Left kidney (tissue), 2 donors: ENCODE results near the gene ACVR1. TPM values are rescaled to one million over a fixed set of nuclear protein-coding genes. Genes with fewer than 3 reads are reported as not detected.
A peak's percentile ranks its signal among the peaks of the same experiment; 100 is the strongest.
"Not testable (repeated sequence)": the region's sequence is repeated elsewhere in the genome, so short reads cannot be mapped to it uniquely, and the experiment has no call there.

Source experiments
- DNase-seq: peaks from one replicate; pipeline ENCODE4 v3.0.0-alpha.2; 2013
- polyA plus RNA-seq: library from polyadenylated mRNA; unstranded; fragments of 120-200 nt; gene quantifications from one replicate; pipeline ENCODE4 v1.2.1, GENCODE V29; 2013; ENCODE audit not compliant: insufficient read length

Gene ACVR1
- polyA plus RNA-seq, 1 donor = 27.6 TPM

DNA sequence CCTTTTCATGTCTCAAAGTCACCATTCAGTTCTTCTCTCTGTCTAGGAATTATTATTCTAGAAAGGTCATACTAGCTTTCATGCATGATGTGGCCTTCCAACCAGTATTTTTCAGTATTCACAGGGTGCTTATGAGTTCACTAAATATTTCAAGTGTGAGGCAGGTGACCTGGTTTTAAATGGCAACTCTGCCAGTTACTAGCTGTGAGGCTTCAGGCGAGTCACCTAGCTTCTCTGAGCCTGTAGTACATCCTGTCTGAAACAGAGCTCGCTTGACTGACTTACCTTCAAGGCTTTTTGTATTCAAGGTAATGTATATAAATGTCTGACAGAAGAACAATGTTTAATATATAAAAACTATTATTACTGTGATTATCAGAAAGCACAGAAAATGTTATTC lies 19.4 kb upstream of the ACVR1 start:
- no peak for DNase-seq

DNA sequence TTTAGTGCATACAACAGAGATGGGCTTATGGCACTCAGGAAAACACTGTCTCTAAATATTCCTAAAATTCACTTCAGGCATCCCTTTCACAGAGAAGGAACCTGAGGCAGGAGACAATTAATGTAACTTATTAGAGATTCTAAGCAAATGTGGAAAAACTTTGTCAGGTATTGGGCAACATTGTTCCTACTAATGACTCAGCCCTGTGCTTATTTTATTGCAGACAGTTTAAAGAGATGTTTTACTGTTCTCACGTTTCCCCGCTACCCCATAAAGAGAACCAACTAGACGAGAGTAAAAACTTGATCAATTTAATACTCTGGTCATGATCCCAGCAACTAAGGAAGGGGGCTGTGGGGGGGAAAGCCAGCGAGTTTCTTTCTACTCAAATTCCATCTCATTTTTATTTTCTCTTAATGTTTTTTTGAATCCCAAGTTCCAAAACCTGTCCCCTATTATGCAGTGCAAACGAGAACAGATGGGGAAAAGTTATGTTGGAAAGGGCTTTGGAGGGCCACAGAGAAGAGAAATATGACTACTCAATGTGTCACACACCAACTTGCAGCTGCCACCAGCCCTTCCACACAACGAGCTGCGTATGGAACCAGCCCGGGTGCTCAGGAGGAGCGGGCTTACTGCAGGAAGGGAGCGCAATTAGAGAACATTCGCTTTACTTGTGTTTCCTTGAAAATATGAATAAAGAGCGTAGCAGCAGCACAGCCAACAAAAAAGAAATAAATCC lies 18.7 kb upstream of the ACVR1 start:
- DNase-seq = no peak

DNA sequence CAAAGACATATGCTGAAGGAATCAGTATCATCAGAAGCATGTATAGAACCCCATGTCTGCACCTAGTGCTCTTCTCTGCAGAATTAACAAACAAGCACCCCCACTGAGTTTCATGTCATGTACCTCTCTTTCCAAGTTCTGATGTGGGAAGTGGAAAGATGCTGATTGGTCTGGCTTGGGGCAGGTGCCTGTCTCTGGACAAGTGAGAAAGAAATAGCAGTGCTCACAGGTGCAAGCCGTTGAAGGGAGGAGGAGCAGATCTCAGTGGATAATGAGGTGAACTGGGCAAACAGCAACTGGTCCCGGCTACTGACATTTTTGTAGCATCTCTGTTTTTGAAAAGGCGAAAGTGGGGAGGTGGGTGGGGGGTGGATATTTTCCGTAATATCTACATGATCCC lies 17.5 kb upstream of the ACVR1 start:
- DNase-seq = no peak

DNA sequence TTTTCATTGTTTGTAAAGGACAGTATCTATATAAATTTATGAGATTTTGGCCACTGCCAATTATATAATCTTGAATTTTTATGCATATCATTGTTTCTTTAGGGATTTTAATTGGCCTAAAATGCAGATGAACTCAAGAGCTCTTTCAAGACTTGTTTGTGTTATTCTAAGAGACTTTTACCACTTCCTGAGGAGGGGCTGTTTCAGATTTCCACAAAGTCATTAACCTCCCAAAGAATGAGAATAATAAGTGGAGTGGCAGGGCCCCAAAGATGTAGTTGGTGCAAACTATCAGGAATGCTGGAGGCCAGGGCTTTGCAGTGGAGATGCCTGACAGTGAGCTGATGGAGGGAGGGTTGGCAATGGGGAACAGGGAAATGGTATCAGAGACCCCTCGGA lies 15.5 kb upstream of the ACVR1 start:
- DNase-seq = no peak

DNA sequence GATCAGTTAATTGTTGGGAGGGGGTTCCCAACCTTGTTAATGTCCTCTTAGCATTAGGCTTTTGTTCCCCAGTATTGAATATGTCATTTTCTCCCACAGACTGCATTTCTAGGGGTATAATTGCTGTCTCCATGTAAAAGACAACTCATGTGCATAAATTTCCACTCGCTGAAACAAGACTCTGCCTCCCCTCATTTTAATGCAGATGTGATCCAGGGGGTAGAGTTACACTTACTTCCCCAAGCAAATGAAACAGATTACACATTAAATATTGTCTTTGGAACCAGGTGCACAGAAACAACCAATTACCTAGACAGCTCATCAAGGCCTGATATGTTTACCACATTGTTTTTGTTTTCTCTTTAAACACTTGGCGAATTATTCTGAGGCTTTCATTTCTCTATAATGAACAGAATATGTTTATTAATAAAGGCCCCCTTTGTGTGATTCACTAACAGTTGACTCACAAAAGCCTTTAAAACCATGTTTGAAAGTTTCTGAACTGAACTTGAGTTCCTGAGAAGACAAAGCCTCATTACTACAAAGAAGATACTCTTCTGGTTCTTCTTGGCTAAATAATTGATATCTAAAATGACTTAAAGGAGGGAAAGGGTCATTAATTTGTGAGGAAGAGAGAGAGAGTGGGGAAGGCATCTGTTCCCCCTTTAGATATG lies 15.0 kb upstream of the ACVR1 start:
- DNase-seq = no peak

DNA sequence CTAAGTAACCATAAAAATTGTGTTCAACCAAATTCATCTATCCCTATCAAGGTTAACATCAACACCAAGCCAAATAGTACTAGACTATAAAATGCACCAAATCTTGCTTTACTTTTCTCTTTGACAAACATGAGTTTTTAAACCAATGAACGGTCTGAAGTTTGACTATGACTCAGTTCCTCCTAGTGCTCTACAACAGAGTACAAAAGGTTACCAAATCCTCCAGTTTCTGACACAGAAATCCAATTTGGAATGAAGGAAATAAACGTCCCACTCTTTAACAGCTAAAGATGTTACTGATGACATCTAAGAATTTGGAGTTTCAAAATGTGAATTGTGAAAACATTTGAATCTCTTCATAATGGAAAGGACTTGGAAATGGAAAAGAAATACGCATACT lies 11.8 kb upstream of the ACVR1 start:
- DNase-seq = no peak

DNA sequence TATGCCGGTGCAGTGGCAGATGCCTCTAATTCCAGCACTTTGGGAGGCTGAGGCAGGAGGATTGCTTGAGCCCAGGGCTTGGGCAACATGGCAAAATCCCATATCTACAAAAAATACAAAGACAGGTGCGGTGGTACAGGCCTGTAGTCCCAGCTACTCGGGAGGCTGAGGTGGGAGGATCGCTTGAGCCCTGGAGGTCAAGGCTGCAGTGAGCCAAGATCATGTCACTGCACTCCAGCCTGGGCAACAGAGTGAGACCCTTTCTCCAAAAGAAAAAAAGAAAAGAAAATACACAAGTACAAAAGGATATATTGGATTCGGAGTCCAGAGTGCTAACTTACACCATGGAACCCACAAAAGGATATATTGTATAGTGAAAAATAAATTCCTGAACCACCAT lies 8.4 kb upstream of the ACVR1 start:
- not testable (repeated sequence) for DNase-seq

DNA sequence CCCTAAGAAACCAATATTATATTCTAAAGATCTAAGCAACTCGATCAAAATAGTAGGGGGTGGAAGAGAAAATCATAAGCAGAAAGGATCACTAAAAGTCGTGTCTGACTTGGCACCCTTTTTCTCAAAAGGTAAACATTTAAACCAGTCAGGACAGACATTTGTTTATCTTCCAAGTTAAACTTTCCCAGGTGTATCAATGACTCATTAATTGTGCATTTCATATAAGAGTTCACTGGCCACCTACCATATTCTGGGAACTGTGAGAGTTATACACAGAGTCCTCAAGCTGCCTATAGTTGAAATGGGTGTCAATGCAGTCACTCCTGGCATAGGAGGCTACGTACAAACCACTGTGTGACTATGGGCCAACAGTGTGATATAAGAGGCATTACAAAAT lies 4.8 kb upstream of the ACVR1 start:
- no peak for DNase-seq

DNA sequence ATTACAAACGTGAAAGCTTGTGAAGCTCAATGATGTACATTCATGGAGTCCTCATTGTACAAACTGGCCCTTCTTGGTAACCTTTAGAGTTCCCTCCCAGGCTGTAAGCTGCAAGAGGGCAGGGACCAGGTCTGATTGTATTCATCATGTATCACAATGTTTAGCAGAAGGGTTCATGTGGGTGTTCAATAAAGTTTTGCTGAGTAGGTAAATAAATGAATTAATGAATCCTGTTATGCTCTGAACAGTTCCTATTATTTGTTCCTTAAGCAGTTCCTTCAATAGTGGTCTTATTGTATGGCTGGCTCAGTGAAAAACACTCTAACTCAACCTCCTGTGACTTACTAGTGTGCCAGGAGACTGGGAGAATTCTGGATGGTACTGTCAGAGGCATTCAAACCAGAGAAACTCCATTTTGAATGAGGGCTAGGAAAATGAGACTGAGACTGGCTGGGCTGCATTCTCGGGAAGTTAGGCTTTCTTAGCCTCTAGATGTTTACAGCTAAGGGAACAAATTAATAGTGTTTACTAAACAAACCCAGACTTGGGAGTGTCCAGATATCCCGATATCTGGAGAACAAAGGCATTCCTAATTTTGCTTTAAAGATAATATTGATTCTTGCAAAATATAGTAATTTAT lies 1.8 kb upstream of the ACVR1 start:
- DNase-seq = no peak

DNA sequence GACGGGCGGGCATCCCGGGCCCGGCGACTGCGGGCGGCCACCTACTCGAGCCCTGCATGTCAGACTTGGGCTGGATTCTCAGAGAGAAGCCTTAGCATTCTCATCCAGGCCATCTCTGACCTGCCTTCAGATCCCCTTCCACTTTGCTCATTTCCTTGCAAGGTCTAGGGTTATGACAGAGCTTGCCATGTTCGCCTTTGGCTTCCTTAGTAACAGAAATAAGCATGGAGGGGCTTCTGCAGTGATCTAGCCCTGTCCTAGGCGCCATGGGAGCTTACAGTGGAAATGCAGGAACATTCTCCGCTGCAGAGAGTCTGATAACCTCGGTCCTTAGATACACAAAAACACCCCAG lies 632 bp upstream of the ACVR1 start:
- no peak for DNase-seq

DNA sequence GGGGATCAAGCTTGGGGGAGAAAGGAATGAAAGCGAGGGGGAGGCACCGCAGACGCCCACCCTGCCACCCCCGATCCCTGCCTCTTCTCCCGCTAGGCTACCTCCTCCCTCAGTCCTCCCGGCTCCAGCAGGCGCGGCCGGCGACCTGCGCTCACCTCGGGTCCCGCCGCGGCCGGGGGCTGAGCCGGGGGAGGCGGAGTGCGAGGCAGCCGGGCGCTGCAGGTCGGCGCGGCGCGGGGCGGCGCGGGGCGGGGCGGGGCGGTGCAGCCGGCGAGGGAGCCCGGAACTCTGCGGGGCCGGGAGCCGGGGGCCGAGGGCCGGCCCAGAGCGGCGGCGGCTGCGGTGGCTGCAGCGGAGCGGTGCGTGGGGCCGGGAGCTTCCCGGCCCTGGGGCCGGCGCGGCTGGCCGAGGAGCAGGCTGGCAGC lies 477 bp downstream of the ACVR1 start:
- peak; percentile 46 for DNase-seq

DNA sequence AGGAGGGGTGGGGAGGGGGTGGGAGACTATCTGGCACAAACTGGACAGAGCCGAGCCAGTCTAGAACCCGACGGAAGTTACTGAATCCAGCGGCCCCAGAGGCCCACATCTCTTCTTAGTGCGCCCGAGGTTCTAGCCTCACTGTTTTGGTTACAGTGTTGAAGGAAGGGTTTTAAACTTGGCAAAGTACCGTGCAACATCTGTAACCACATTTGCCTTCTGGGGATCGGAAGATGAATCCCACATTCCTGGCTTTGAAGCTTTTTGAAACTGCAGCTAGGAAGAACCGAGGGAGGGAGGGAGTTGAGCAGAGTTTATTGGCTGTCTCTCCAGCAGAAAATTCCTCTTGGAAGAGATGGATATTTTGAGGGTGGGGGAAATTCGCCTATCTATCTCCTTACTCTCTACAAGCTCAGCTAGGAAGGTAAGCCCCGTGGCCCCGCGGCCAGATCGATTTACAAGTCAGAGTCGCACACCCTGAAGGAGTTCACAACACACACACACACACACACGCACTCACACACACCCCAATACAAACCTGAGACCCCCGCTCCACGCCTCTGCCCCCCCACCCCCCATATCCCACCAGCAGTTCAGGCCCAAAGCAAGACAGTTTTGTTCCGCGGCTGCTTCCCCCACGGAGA lies 1.0 kb downstream of the ACVR1 start:
- peak; percentile 60 for DNase-seq

DNA sequence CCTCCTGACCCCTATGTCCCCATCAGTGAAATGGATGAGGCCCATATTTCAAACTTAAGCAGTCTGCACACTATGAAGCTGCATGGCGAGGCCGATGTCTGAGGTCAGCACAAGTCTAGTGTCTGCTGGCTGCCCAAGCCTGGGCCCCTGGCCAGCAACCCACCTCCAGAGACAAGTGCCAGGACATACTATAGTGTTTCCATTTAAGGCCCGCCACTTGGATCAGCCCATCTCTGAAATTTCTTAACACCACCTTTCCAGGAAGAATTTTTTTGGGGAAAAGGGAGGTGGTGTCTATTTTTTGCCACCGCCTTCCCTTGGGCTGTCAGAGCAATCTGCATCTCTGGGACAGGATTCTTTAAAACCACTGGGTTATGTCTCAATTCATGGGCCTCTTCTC lies 1.8 kb downstream of the ACVR1 start:
- DNase-seq = no peak

DNA sequence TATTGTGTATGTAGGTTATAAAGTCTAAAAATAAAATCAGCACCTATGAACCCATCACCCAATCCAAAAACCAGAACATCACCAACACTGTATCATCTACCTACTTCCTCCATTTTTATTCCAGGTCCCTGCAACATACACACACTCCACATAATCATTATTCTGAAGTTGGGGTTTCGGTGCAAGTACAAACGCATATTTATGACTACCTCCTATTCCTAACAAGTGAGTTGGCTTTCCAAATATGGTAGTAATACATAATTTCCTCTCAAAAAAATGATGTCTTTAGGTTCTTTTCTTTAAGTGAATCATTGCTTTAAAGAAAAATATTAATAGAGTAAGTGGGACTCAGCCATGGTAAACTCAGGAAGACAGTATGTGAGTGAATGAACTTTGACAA lies 3.3 kb downstream of the ACVR1 start:
- no peak for DNase-seq

DNA sequence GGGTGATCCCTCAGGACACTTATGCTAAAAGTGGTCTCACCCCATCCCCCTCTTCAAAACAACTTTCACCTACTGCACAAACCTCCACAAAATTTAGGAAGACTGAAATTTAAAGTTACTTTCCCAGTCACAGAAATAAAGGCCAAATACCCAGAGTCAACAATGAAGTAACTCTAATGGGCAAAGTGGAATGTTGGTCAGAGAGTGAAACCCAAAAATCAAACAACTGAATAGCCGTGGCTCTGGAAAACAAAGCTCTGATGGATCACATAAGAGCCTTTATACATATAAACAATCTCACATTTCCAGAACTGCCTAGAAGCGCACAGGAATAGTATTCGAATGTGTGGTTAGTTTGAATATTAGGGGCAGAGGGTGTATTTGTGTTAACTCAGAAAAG lies 4.7 kb downstream of the ACVR1 start:
- no peak for DNase-seq

DNA sequence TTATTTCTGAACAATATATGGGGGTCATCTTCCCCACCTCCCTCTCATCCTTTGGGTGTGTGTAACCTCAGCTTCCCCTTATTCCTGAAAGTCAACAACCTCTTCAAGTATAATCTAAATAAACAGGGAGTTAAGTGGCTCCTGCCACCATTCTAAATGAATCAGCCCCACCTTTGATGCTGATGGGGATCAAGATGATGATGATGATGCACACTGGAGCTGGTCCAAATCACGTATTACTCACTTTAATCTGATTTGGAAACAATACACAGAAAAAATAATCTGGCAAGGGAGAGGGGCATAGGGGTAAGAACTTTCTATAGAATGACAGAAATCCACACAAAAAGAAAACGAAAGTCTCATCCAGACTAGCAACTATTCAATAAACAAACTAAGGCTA lies 7.1 kb downstream of the ACVR1 start:
- DNase-seq = no peak

DNA sequence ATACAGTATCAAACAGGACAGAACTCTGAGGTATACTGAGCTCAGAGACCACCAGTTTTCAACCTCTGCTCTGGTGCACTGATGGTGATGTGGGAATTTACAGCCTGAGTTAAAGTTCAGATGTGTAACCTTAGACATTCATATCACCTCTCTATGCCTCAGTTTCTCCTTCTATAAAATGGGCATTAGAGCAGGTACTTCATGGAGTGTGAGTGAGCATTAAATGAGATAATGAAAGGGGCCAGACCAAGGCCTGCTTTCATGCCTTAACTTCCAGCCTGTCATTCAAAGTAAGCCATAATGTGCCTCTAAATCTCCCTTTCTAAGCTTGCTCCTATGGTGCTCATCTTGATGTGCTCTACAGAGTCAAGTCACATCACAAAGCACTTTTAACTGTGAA lies 8.4 kb downstream of the ACVR1 start:
- no peak for DNase-seq

DNA sequence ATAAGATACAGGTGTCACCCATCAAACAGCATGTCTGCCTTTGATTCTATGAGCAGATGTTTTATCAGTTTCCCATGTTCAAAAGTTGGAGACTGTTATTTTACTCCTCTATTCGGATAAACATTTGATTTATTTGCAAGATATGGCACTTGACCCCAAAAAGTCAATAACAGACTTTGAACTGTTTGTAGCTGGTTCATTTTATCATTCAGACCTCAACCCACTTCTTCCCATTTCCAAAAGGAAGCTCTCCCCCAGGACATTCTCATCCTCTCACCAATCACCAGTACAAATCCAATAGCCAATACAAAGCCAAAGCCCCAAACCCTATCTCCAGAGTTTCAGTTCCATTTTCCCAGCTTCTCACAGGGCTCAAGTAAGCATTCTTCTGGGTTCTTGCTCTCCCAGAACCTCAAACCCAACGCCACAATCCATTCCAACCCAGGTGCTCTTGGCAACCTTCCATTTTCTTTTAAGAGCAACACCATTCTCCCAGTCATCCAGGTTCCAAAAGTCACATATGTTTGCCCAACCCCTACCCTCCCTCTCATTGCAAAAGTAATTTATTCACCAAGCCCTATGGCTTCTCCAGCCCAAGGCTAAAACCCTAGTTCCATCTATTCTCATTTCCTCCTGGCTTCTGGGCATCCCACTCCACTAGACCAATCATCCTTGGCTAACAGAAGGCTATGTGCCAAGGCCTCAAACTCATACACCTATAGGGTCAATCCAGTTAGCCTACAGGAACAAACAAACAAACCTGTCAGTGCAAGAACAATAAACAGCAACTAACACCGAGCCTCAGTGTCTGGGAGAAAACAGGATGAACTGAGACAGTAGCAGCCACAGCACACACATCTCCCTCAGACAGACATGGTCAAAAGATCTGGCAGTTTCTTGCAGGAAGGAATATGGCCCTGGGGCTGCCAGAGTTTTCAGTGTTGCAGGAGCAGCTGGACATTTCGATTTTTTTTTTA lies 9.2 kb downstream of the ACVR1 start:
- no peak for DNase-seq

DNA sequence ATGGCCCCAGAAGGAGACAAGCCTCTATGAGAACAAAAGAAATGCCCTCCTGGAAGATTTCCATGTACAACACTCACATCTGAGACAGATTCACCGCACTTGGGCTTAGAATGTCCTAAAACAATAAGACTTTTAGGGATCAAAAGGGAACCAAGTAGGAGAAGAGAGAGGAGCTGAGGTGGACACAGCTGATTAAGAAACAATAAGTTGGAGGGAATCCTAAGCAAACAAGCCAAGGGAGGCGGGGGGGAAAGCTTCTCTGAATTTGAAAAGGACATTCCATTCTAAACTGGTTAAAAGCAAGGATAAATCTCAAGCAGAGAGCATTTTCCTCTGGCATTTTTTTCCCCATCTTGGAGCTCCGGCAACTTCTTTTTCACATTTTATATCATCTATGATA lies 9.9 kb downstream of the ACVR1 start:
- DNase-seq = no peak

DNA sequence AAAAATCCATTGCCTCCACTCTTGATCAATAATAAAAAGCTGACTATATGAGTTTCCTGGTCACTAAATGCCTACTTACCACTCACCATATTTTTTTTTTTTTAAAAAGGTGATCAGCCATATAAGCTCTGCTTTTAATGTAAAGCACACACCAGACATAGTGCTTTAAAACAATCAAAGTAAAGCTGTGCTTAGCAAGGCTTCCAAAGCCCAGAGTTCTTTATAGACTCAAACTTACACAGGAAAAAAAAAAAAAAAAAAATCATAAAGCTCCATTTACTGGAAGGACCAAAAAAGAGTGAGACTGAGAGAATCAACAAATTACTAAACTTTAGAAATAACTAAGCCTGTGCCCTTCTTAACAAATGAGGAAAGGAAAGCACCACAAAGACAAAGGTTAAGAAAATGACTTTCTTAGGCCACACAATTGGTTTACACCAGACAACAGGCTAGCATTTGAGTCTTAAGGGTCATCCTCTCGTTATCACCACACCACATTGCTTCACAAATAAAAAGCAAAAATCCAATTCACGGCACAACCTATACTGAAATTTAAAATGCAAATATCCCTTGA lies 11.2 kb downstream of the ACVR1 start:
- DNase-seq = no peak

DNA sequence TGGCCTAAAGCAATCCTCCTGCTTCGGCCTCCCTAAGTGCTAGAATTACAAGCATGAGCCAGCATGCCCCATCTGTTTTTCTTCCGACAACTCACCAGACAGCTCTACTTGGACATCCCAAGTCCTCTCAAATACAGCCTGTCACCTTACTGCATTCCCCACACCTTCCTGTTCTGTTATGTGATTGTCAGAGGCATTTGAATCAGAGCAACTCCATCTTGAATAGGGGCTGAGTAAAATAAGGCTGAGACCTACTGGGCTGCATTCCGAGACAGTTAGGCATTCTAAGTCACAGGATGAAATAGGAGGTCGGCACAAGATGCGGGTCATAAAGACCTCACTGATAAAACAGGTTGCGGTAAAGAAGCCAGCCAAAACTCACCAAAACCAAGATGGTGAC lies 17.3 kb downstream of the ACVR1 start:
- no peak for DNase-seq

DNA sequence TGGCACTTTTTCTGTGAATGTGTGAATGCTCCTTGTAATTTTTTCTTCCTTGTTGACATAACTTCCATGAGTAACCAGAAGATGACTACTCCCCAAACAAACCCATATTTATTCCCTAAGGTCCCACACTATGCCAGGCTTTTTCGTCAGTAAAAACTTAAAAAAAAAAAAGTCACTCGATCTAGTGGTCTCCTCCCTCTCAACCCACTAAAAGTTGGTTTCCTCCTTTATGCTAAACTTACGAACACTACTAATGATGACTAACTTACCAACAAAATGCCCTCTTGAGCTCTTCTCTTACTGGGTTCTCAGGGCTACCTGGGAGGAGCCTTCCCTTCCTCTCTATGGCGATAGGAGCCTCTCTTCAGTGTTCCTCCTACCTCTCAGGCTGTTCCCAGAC lies 18.2 kb downstream of the ACVR1 start:
- no peak for DNase-seq
